SU-DHL-6 (cell line): ENCODE data around the gene ZHX3.

Source experiments
- CTCF ChIP-seq: fragments of 200-600 bp; sonication (generic); IDR thresholded peaks from one replicate; pipeline ENCODE4 v1.5.1; 2017; ENCODE audit warnings: antibody characterized with exemption, mild to moderate bottlenecking, low read length, moderate library complexity; ENCODE audit not compliant: insufficient read depth, poor library complexity, severe bottlenecking
- EZH2phosphoT487 ChIP-seq: fragments of 200-600 bp; sonication (generic), shearing (Covaris generic); conservative IDR thresholded peaks from 2 replicates; pipeline ENCODE4 v1.6.1; 2018; ENCODE audit warnings: mild to moderate bottlenecking, antibody characterized with exemption, low read length, moderate library complexity, mixed read lengths

- TF ChIP-seq CTCF: no peak
- no peak for TF ChIP-seq EZH2phosphoT487
These were observed 55.5 kb downstream of the ZHX3 start for GRCh38 chr20:41261790-41262717.
